Stimulated activated naive CD8-positive, alpha-beta T cell treated with anti-CD3 and anti-CD28 coated beads, Interleukin-15, Interleukin-2, amounts not matched to agents 100 U/mL and 50 U/mL, for 24 hours (primary cell): ENCODE measurements around the gene CTNNA2.

Experiments used
- ATAC-seq: fragments of 150-1000 bp; cut with Tn5 transposase; one replicate; pipeline ENCODE4 v1.10.0; 2021
- DNase-seq: peaks from one replicate; pipeline ENCODE4 v3.0.0; 2021

Gene CTNNA2

DNA sequence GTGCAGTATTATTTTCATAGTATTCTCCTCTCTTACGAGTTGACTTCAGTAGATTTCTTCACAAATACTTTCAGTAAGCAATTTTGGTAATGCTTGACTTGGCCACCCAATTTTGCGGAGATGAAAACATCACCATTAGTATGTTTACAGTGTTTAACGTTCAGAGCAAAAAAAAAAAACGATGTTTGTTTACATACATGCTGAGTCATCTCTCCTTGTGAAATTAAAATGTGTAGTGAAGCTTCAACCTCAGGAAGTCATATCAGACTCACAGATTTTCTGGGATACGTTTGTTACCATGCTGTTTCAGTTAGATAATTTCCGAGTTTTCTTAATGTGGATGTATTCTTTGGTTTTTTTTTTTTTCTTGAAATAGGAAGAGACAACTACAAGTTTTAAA is 100.1 kb downstream of the CTNNA2 start:
- no peak for ATAC-seq

DNA sequence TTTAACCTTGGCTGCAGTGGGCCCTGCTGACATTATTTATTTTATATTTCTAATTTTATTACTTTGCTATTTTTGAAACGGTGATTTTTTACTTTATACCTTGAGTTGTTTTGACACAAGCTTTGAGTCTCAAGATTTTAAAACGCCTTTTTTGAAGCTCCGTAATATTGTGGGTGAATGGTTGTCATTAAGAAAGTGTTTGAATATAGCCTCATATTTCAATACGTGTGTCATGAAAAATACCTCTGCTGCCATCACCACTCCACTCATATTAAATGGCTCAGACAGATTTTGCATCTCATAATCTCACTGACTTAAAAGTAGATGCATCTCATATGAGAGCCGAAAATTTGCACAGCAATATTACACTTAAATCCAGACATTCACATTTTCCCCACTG is 106.6 kb downstream of the CTNNA2 start:
- DNase-seq (no peak), ATAC-seq (no peak)

More for the DNA sequence above, 100.1 kb downstream of the CTNNA2 start:
- DNase-seq = no peak

DNA sequence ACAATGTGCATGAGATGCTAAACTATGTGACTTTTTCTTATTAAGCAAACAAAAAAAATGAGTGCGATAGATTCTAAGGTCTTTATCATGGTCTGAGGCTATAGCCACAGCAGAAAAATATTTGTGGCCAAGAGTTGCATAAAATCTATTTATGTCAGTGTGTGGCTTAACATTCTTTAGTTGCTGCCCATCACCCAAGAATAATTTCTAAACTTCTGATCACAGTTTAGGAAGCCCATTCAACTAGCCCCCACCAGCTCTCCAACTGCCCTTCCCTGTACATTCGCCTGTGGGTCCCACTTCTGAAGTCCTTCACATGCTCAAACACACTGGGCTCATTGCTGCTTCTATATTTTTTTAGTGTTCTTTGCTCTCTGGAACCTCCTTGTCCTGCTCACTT is 107.1 kb downstream of the CTNNA2 start:
- DNase-seq (no peak), ATAC-seq (no peak)

DNA sequence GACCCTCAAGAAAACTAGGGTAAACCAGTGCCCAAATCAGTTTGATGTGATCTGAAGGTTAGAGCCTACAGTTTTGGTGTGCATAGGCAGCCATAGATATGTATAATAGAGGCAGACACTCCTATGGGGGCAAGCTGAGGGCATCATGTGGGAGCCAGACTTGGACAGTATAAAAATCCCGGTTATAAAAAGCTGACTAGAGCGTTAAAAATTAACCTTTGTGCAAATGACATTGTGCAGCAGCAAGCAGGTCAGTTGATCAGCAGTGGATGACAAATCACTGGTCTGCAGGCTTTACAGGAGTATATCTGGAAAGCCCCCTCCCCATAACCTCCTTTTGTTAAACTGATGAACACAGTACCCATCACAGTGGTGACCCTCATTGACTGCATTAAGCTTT is 107.8 kb downstream of the CTNNA2 start:
- no peak for DNase-seq
- no peak for ATAC-seq

DNA sequence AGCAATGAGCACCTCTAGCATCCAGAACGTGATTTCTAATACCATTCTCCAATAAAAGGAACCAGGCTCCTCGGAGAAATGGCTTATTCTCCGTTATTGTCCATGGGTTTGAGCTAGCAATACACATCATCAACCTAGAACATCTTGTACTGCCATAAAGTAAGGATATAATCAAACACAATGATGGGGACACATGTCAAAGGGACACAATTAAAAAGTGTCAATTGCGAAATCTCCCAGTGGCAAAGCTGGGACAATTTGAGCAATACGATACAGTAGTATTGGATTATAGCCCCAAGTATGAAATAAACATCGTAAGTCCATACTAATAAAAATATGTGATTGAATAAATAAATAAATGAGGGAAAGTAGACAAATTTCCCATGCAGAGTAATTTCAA is 108.4 kb downstream of the CTNNA2 start:
- ATAC-seq = no peak
- DNase-seq = no peak

DNA sequence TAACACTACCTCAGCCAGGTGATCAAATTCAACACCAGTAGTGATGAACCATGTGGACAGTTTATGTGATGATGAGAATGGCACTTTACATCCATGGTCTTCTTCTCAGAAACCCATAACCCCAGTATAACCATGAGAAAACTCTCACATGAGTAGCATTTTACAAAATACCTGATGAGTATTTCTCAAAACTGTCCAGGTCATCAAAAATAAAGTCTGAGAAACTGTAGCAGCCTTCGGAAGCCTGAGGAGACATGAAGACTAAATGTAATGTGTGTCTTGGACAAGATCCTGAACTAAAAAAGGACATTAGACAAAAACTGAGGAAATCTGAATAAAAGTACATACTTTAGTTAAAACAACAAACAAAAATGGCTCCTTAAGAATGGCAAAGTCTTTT is 108.9 kb downstream of the CTNNA2 start:
- DNase-seq = no peak
- no peak for ATAC-seq

DNA sequence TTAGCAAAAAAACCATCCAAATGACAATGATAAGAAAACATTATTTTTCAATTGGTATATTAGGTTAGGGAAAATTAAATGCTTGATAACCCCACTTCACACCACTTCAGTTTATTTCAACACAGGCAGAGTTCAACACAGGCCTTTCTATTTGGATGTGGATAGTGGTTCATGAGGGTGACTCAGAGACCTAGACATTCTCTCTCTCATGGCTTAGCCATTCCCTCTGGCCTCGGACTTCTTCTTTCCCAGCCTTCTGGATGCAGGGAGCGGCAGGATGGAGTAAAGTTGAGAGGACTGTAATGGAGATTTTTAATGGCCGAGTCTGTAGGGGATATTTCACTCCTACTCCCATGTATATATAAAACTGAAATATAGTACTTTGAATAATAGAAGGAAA is 109.7 kb downstream of the CTNNA2 start:
- DNase-seq = no peak

DNA sequence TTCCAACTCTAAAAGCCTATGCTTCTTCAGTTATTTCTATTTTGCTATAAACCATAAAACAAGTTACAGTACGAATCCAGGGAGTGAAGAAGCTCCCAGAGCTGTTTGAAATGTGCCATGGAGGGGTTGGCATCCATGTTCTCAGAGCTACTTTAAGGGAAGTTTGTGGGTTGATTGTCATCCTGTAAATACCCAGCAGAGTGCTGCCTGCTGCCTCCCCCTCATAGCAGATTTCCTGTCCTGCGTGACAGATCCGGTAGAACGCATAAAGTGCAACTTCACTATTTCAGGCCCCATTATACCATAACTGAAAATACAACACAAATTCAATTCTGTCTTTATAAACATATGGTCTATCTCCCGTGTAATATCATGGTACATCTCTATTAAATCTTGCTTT is 114.4 kb downstream of the CTNNA2 start:
- ATAC-seq = no peak

More for the DNA sequence above, 109.7 kb downstream of the CTNNA2 start:
- no peak for ATAC-seq

DNA sequence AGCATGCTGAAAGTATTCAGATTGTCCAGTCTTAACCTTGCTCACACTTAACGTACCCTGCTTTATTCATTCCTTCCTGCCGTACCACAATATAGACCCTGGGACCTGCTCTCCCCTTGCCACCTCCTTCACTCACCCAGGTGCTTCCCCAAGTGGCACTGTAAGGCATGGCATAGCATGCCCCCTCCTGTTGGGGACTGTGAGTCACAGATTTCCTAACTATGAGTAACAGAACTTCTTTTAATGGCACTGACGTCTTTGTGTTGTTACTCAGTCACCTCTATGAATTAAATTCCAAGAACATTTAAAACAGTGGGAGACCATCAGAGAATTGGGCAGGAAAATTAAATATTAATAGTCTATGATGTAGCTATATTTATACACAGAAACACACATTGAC is 117.2 kb downstream of the CTNNA2 start:
- DNase-seq = no peak
- ATAC-seq = no peak

More for the DNA sequence above, 114.4 kb downstream of the CTNNA2 start:
- no peak for DNase-seq

DNA sequence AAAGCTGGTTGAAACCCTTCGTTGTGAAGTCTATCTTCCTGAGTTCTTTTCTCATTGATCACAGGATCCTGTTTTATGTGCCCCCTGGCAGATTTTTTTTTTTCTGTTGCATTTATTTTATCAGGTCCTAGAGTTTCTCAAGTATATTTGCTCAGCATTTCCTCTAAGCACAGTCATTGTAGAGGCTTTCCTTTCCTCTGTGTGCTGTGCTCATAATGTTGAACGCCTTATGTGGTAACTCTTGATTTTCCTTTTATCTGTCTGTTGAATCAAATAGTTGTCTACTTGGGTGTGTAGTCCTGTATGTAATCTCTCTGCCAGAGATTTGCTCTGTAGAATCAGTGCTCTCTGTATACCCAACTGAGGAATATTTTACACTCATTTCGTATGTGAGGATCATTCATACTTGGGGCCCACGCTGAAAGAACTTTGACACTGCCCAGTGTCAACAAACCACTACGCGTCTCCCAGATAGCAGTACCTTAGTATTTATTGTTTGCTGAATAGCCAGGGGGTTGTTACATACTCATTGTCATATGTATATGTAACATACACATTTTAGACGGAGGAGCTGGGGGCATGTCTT is 118.2 kb downstream of the CTNNA2 start:
- ATAC-seq (no peak), DNase-seq (no peak)

DNA sequence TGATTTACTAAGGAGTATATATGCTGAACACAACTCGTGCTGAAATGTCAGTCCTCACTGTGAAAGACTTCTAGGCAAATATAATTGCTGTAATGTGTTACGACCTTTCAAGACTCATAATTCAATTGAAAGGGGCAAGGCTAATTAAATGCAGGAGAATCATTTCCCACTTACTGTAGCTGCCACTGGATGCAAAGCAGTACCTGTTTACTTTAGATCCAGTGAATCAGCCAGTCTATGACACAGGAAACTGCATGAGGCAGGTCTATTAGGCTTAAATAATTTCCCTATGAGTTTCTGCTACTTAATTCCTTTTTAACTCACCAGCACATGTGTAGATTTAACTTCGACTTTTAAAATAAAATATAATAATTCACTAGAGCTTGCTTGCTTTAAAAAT is 125.6 kb downstream of the CTNNA2 start:
- ATAC-seq = no peak
- no peak for DNase-seq

DNA sequence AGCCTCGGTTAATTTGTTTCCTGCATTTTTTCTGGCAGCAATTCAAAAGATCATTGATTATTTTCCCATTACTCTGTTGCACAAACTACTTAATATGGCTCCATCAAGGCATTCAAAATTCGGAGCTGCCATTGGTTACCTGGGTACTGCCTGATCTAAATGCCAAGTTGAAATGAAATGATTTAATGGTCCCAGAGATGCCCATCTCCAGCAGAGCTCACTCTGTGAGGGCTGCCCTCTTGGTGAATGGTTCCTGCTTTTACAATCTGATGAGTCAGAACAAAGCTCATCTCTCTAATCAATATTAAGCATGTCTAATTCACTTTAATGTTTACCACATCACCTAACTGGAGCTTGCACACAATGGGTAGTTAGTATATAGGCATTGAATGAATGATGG is 126.1 kb downstream of the CTNNA2 start:
- ATAC-seq (no peak), DNase-seq (no peak)

DNA sequence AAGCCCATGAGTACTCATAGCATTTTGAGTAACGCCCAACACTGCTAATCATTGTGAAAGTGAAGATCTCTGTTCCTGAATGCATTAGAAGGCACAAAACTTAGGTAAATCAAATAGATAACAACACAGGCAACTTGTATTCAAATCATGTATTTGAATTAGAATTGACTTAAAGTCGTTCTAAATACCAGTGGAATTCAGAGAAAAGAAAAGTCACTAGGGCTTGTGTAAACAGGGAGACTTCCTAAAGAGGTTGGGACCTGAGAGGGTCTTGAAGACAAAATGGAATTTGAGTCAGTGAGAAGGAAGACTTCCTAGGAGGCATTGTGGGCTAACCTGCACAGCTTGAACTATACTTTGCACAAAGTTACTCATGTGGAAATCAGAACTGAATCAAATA is 127.2 kb downstream of the CTNNA2 start:
- DNase-seq (no peak), ATAC-seq (no peak)

DNA sequence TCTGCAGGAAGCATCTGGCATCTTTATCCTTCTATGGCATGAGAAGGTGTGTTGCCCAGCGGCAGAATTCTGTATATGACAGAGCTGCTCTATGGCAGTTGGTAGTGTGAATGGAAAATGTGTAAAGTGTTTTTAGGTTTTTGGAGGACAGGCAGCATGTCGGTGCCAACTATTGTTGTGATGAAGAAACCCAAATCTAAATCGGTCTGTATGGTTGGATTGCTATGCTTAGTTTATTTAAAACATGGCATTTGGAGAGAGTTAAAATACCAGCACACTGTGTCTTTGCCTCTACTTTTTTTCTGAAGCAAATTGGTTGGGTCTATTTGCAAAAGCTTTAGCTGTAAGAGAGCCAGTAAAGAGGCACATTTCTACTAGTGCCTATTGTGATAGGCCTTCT is 136.7 kb downstream of the CTNNA2 start:
- ATAC-seq (no peak), DNase-seq (no peak)

DNA sequence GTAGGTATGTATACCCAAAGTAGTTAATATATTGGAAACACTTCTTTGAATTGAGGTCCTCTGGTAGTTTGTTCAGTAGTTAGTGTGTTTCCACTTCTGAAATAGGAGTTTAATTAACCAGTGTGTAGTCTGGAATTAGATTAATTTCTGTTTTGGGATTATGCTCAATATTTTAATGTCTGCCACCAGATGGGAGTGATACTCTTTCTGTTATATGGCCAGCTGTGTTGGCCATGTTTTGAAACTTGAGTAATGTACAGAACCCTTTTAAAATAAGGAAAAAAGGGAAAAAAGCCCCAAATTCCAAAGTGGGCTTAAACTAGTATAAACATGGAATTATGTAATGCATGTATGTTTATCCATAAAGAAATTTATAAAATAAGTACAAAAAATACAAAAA is 147.7 kb downstream of the CTNNA2 start:
- DNase-seq = no peak
- ATAC-seq = no peak

DNA sequence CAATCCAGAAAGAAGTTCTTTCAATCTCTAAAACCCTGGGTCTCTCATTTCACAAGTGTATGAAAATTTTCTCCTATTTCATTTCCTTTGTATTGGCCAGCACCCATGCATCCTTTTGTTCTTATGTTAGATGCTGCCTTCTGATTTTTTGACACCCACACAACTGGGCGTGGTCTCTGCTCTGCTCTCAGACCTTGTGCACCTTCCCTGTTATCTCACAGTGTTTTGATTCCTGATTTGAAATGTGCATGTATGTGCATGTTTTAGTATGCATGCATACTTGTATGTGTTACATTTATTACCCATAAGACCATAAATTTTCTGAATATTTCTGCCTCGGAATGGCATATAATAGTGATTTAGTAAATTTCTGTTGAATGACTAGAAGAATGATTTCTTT is 152.2 kb downstream of the CTNNA2 start:
- no peak for ATAC-seq

DNA sequence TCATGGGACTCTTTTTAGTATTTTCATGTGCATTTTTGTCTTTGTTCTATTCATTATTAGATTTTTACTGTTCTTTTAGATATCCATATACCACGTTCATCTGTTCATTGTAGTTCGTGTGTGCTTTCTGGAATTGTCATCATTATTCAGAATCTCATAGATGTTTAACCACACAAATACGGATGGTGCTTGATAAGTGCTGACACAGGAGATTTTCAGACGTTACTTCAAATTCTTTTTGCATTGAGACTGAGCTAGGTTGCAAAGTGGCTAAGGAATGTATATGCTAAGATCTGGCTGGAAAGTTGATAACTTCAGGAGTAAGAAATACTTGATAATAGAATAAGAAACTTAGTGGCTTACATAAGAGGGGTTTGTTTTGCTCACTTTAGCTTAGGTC is 153.6 kb downstream of the CTNNA2 start:
- DNase-seq = no peak
- no peak for ATAC-seq

More for the DNA sequence above, 152.2 kb downstream of the CTNNA2 start:
- DNase-seq = no peak

DNA sequence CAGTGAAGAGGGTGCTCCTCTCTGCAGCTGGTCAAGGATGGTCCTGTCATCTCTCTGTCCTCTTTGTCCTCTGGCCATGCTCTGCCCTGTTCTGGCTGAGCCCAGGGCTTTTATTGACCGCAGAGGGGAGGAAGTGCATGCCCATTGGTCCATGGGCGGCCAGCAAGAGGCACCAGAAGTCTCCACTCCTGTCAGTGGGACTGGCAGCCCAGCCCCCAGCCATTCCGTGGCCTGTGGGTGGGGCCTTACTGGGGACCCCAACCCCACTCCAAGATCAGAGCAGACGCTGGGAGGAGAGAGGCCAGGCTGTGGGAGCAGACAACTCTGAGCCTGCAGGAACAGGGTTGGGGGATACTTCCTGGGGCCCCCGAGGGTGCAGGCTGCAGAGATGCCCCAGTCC is 156.9 kb downstream of the CTNNA2 start:
- DNase-seq (no peak), ATAC-seq (no peak)

DNA sequence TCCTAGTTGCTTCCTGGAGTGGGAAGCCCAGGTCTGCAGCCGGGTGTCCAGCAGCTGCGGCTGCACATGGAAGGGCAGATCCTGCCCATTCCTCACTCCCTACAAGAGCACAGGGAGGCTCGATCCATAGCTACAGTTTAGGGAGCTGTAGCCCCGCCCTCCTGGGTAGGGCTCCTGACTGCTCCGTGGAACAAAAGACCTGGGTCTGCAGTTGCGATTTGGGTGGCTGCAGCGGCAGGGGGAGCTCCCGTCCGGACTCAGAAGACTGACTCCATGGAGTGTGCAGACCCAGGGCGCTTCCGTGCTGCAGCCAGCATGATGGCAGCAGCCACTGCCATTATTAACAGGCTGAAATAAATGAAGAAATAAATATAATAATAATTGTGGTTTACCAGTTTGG is 157.3 kb downstream of the CTNNA2 start:
- no peak for DNase-seq
- no peak for ATAC-seq

DNA sequence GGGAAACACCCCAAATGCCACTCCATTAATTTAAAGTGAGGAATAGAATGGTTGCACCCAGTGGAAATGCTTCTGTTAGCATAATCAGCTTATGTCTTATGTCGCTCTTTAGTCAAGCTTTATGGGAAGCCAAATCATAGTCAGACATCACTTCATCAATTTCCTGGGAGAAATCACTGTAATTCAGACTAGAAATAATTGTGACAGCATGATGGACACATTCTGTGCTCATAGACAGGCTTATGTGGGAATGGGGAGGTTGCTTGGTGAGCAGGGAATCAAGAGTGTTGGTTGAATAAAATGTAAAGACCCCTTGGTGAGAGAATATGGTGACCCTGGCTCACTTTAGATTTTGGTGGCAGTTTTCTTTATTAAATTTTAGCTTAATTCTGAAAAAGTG is 174.0 kb downstream of the CTNNA2 start:
- no peak for ATAC-seq
- DNase-seq = no peak

DNA sequence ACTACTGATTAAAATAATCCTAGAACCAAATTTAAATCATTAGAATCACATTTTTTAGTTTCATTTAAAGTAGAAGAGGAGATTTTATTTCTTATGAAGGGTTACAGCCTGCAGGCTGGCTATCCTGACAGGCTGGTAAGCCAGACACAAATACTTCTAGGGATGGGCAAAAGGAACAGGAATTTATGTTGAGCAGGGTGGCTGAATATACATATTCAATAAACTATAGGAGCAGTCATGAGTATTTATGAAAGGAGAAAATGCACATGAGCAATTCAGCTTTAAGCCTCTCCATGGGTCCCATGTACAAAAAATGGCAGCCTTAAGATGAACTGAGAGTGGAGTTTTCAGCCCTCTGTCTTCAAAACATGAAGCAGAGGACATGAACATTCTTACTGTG is 182.4 kb downstream of the CTNNA2 start:
- ATAC-seq = no peak
- DNase-seq = no peak

DNA sequence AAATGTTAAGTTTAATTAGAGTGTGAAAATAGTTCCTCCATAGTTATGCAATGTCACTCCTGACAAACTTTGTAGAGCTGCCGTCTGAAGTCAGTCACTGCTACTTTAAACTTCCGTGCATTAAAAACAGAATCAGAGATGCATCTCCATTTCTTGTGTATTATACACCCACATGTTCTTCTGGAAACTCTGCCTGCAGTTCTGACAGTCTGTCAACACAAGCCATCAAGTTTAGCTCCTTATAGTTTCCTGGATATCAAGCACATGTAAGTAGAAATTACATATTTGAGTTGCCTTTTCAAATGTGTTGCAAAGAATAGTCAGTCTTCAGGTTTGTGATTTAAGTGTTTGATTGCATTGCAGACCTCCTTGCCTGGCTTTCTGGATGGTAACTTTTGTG is 184.3 kb downstream of the CTNNA2 start:
- no peak for ATAC-seq

DNA sequence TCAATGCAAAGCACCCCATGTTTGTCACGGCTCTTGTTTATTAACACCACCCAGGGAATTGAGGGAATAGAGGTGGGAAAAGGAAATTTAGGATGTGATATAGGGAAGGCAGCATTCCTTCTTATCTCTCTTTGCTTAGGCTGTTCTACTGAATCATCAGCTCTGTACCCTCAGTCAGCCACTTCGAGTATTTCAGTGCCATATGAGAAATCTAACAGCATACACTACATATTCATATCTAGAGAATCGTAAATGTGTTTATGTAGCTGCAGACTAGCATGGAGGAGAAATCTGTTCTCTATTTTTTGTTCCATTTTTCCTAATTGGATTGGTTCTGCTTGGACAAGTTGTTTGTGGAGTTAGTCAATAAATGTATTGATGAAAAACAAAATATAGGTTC is 187.8 kb downstream of the CTNNA2 start:
- ATAC-seq = no peak
- no peak for DNase-seq

More for the DNA sequence above, 184.3 kb downstream of the CTNNA2 start:
- no peak for DNase-seq

DNA sequence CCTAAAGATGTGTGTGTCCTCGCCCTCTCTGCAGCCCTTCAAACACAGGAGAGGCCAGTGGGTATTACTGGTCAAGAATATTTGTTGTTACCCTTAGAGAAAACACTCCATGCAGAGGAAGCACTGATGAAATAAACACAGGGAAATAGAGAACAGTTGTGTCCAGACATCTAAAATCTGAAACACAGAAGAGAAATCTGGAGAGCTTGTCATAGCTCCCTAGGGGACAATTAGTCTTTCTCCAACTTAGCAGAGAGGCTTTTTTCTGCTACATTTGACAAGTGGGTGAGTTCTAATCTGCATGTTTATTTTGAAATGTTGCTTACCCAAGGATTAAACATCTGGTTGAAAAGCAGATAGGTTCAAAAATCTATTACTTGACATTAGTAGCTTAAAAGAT is 190.1 kb downstream of the CTNNA2 start:
- no peak for DNase-seq
- no peak for ATAC-seq

DNA sequence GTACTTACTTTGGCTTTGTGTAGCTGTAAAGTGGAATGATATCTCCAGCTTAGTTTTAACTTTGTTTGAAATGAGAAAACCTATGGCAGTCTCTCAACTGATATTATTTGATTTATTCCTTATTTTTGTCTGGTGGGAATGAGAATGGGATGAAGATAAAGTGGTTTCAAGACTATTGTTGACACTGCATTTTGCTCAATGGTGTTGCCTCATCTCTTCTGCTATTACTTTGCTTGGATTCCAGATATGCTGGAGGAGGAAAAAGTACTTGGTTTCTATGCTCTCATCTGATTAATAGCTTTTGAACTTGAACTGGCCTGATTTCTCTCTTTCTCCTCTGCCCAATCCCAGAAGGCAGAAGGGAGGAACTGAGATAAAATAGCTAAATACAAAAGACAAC is 198.2 kb downstream of the CTNNA2 start:
- DNase-seq (no peak), ATAC-seq (no peak)
